ENCODE measurements around the gene TWNK.
A peak's percentile ranks its signal among the peaks of the same experiment; 100 is the strongest.

The TWNK gene

GRCh38 chr10:101011517-101012423 is 24.4 kb downstream of the TWNK start:
- peak; percentile 37 for DNase-seq (ENCODE audit: low read depth, low spot score)

- DNase-seq (ENCODE audit: low read depth, low spot score), result peak; percentile 96
Observed at GRCh38 chr10:101012525-101013364, 25.4 kb downstream of the TWNK start.

GRCh38 chr10:101013365-101013825 is 26.1 kb downstream of the TWNK start:
- DNase-seq (ENCODE audit: low read depth, low spot score), result no peak

- DNase-seq (ENCODE audit: low read depth, low spot score), result peak; percentile 85
Observed at GRCh38 chr10:101014230-101014884, 27.0 kb downstream of the TWNK start.

- DNase-seq (ENCODE audit: low read depth, low spot score), result peak; percentile 63
Observed at GRCh38 chr10:101014966-101015581, 27.7 kb downstream of the TWNK start.

- no peak for DNase-seq (ENCODE audit: low read depth, low spot score)
Observed at GRCh38 chr10:101015582-101015973, 28.2 kb downstream of the TWNK start.

- no peak for DNase-seq (ENCODE audit: low read depth, low spot score)
Observed at GRCh38 chr10:101016814-101017213, 29.5 kb downstream of the TWNK start.

GRCh38 chr10:101018118-101018599 is 30.8 kb downstream of the TWNK start:
- DNase-seq (ENCODE audit: low read depth, low spot score), result no peak

- peak; percentile 93 for DNase-seq (ENCODE audit: low read depth, low spot score)
Observed at GRCh38 chr10:101018600-101019439, 31.5 kb downstream of the TWNK start.

GRCh38 chr10:101019440-101019703 is 32.0 kb downstream of the TWNK start:
- DNase-seq (ENCODE audit: low read depth, low spot score), result no peak

- no peak for DNase-seq (ENCODE audit: low read depth, low spot score)
Observed at GRCh38 chr10:101020427-101021075, 33.2 kb downstream of the TWNK start.

GRCh38 chr10:101021239-101021638 is 33.9 kb downstream of the TWNK start:
- no peak for DNase-seq (ENCODE audit: low read depth, low spot score)

- no peak for DNase-seq (ENCODE audit: low read depth, low spot score)
Observed at GRCh38 chr10:101021692-101022251, 34.4 kb downstream of the TWNK start.

GRCh38 chr10:101022967-101023705 is 35.8 kb downstream of the TWNK start:
- DNase-seq (ENCODE audit: low read depth, low spot score), result no peak

GRCh38 chr10:101027106-101027720 is 39.9 kb downstream of the TWNK start:
- no peak for DNase-seq (ENCODE audit: low read depth, low spot score)

- DNase-seq (ENCODE audit: low read depth, low spot score), result no peak
Observed at GRCh38 chr10:101028446-101029337, 41.3 kb downstream of the TWNK start.

GRCh38 chr10:101029520-101030295 is 42.4 kb downstream of the TWNK start:
- DNase-seq (ENCODE audit: low read depth, low spot score), result no peak

All from astrocyte of the hippocampus (primary cell).